ENCODE measurements around the gene LGALS12. TPM values are rescaled to one million over a fixed set of nuclear protein-coding genes. Genes with fewer than 3 reads are reported as not detected.

Gene LGALS12
- total and polyA plus RNA-seq, 2 of the 13 experiments (the other 11 are each of a cell fraction or from before 2014, with no cell fraction given) = not detected

DNA sequence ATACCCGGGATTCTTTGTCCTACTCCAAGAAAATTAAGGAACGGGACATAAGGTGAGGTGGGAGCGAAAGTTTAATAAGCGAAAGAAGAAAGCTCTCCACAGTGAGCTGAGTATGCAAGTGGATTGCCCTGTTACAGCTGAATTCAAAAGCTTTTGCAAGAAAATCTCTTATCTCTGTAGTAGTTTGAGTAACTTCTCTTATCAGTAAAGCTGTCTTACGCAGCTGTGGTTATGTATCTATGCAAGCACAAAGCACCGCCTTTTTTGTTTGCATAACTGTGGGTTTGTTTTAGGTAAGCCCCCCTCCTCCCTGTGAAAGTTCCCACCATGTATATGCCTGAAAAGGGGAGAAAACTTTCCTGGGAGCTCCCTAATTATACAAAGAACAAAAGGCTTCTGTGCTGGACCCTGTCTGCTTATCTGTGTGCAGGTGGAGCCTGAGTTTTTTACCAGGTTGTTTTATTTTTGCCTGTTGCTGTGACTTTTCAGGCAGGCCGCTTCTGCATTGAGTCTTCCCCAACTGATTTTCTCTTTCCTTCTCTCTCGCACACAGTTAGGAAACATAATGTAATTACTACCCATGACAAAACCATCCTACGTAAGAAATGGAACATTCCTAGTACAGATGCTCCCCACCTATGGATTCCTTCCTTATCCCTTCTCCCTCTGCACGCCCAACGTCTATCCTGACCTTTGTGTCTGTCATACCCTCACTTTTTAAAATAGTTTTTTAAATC, 14.1 kb upstream of the LGALS12 start (continued):
- TF ChIP-seq, protein P1, sequence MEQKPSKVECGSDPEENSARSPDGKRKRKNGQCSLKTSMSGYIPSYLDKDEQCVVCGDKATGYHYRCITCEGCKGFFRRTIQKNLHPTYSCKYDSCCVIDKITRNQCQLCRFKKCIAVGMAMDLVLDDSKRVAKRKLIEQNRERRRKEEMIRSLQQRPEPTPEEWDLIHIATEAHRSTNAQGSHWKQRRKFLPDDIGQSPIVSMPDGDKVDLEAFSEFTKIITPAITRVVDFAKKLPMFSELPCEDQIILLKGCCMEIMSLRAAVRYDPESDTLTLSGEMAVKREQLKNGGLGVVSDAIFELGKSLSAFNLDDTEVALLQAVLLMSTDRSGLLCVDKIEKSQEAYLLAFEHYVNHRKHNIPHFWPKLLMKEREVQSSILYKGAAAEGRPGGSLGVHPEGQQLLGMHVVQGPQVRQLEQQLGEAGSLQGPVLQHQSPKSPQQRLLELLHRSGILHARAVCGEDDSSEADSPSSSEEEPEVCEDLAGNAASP (CRISPR knock-in tag; IDR thresholded peaks at IDR 0.05; ENCODE audit: borderline replicate concordance) = peak; percentile 61; the same call in 1 of the 2 replicates
- TF ChIP-seq NCOR1 (IDR thresholded peaks at IDR 0.05; ENCODE audit: borderline replicate concordance, low read length) = peak; percentile 25; the same call in 1 of the 2 replicates
- peak; percentile 44; the same call in 1 of the 2 replicates for TF ChIP-seq SOX5 (CRISPR knock-in tag; IDR thresholded peaks at IDR 0.05; ENCODE audit: borderline replicate concordance)
- peak; percentile 71 for TF ChIP-seq HMG20A (CRISPR knock-in tag; IDR thresholded peaks at IDR 0.05; ENCODE audit: borderline replicate concordance)
- TF ChIP-seq KAT8 (CRISPR knock-in tag; IDR thresholded peaks at IDR 0.05) = no peak
- peak; percentile 56; the same call in 1 of the 2 replicates for TF ChIP-seq ZNF503 (CRISPR knock-in tag; IDR thresholded peaks at IDR 0.05)
- TF ChIP-seq PHF21A (CRISPR knock-in tag; IDR thresholded peaks at IDR 0.05) = 0 out of 2 replicates have a peak, but pooled peaks have one; percentile 16
- TF ChIP-seq, protein P2, sequence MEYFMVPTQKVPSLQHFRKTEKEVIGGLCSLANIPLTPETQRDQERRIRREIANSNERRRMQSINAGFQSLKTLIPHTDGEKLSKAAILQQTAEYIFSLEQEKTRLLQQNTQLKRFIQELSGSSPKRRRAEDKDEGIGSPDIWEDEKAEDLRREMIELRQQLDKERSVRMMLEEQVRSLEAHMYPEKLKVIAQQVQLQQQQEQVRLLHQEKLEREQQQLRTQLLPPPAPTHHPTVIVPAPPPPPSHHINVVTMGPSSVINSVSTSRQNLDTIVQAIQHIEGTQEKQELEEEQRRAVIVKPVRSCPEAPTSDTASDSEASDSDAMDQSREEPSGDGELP (IDR thresholded peaks at IDR 0.05; ENCODE audit: borderline replicate concordance, low read depth) = peak; percentile 30; the same call in 1 of the 2 replicates
- TF ChIP-seq SPEN (CRISPR knock-in tag; IDR thresholded peaks at IDR 0.05; ENCODE audit: low read depth) = no peak
- TF ChIP-seq HNF1A (IDR thresholded peaks at IDR 0.05; ENCODE audit: low read depth) = no peak
- TF ChIP-seq HNF1A (CRISPR knock-in tag; IDR thresholded peaks at IDR 0.05; ENCODE audit: borderline replicate concordance) = peak; percentile 38; the same call in 1 of the 2 replicates
- TF ChIP-seq ZNF609 (CRISPR knock-in tag; IDR thresholded peaks at IDR 0.05; ENCODE audit: borderline replicate concordance) = peak; percentile 74; the same call in 1 of the 2 replicates
- TF ChIP-seq TBX2 (CRISPR knock-in tag; IDR thresholded peaks at IDR 0.05; ENCODE audit: borderline replicate concordance) = peak; percentile 77
